H9 (cell line): Measurements from ENCODE around the gene RPL23. TPM values are rescaled to one million over a fixed set of nuclear protein-coding genes. Genes with fewer than 3 reads are reported as not detected.
A peak's percentile ranks its signal among the peaks of the same experiment; 100 is the strongest.

Experiments used
- DNase-seq: peaks from one replicate; pipeline ENCODE4 v3.0.0-alpha.2; 2017
- H2AFZ ChIP-seq: one replicate; pipeline ENCODE4 v1.6.1; 2013; ENCODE audit warnings: mild to moderate bottlenecking, low read length, control low read depth, moderate library complexity
- H2AK5ac ChIP-seq: 2 replicates; pipeline ENCODE4 v1.6.1; 2013; ENCODE audit warnings: low read length, control low read depth, mixed read lengths; ENCODE audit not compliant: insufficient read length
- H2BK120ac ChIP-seq: one replicate; pipeline ENCODE4 v1.6.1; 2013; ENCODE audit warnings: low read depth, mild to moderate bottlenecking, low read length, control low read depth, inconsistent platforms; ENCODE audit not compliant: poor library complexity, severe bottlenecking
- H2BK12ac ChIP-seq: 2 replicates; pipeline ENCODE4 v1.6.1; 2013; ENCODE audit warnings: low read length, control low read depth, mixed read lengths, low read depth; ENCODE audit not compliant: insufficient read length
- H2BK15ac ChIP-seq: 2 replicates; pipeline ENCODE4 v1.6.1; 2013; ENCODE audit warnings: low read depth, low read length, control low read depth
- H2BK20ac ChIP-seq: one replicate; pipeline ENCODE4 v1.6.1; 2013; ENCODE audit warnings: low read depth, mild to moderate bottlenecking, low read length, control low read depth, inconsistent platforms; ENCODE audit not compliant: poor library complexity, severe bottlenecking
- H2BK5ac ChIP-seq: 2 replicates; pipeline ENCODE4 v1.6.1; 2013; ENCODE audit warnings: low read length, control low read depth, mixed read lengths; ENCODE audit not compliant: insufficient read length
- H3K14ac ChIP-seq: 2 replicates; pipeline ENCODE4 v1.6.1; 2013; ENCODE audit warnings: low read length, control low read depth; ENCODE audit not compliant: insufficient read depth
- H3K18ac ChIP-seq: 2 replicates; pipeline ENCODE4 v1.6.1; 2013; ENCODE audit warnings: low read depth, mild to moderate bottlenecking, mixed read lengths, low read length, control low read depth; ENCODE audit not compliant: insufficient read length
- H3K23ac ChIP-seq: 2 replicates; pipeline ENCODE4 v1.6.1; 2013; ENCODE audit warnings: low read length, control low read depth, mixed read lengths, low read depth; ENCODE audit not compliant: insufficient read length
- H3K23me2 ChIP-seq: 2 replicates; pipeline ENCODE4 v1.6.1; 2013; ENCODE audit warnings: low read depth, mild to moderate bottlenecking, mixed read lengths, low read length, control low read depth; ENCODE audit not compliant: insufficient read length, poor library complexity, severe bottlenecking
- H3K27ac ChIP-seq: 2 replicates; pipeline ENCODE4 v1.5.1; 2013; ENCODE audit warnings: low read length, control low read depth, mixed read lengths, low read depth; ENCODE audit not compliant: insufficient read length
- H3K27me3 ChIP-seq: 2 replicates; pipeline ENCODE4 v1.6.1; 2013; ENCODE audit warnings: low read length, control low read depth, inconsistent platforms; ENCODE audit not compliant: insufficient read depth
- H3K4ac ChIP-seq: 2 replicates; pipeline ENCODE4 v1.6.1; 2013; ENCODE audit warnings: low read depth, mild to moderate bottlenecking, control low read depth, inconsistent platforms, low read length, moderate library complexity
- H3K4me1 ChIP-seq: 2 replicates; pipeline ENCODE4 v1.6.1; 2013; ENCODE audit warnings: low read length, control low read depth, inconsistent platforms; ENCODE audit not compliant: insufficient read depth
- H3K4me2 ChIP-seq: 2 replicates; pipeline ENCODE4 v1.6.1; 2013; ENCODE audit warnings: low read length, control low read depth, mixed read lengths; ENCODE audit not compliant: insufficient read length, insufficient read depth
- H3K56ac ChIP-seq: 2 replicates; pipeline ENCODE4 v1.6.1; 2013; ENCODE audit warnings: low read depth, mild to moderate bottlenecking, mixed read lengths, low read length, control low read depth; ENCODE audit not compliant: insufficient read length
- H3K79me1 ChIP-seq: 2 replicates; pipeline ENCODE4 v1.6.1; 2013; ENCODE audit warnings: low read depth, mild to moderate bottlenecking, moderate library complexity, low read length, control low read depth, inconsistent platforms; ENCODE audit not compliant: insufficient read depth, poor library complexity, severe bottlenecking
- H3K79me2 ChIP-seq: 2 replicates; pipeline ENCODE4 v1.6.1; 2013; ENCODE audit warnings: low read length, control low read depth, inconsistent platforms; ENCODE audit not compliant: insufficient read depth
- H3K9ac ChIP-seq: 2 replicates; pipeline ENCODE4 v1.6.1; 2013; ENCODE audit warnings: low read length, control low read depth, mixed read lengths; ENCODE audit not compliant: insufficient read length; ENCODE audit errors: extremely low read depth
- H3K9me3 ChIP-seq: one replicate; pipeline ENCODE4 v1.6.1; 2013; ENCODE audit warnings: low read depth, low read length, inconsistent platforms; ENCODE audit not compliant: control insufficient read depth
- H3T11ph ChIP-seq: one replicate; pipeline ENCODE4 v1.6.1; 2013; ENCODE audit warnings: mild to moderate bottlenecking, low read length, control low read depth, inconsistent platforms
- H4K20me1 ChIP-seq: one replicate; pipeline ENCODE4 v1.6.1; 2013; ENCODE audit not compliant: control insufficient read depth, insufficient read length, insufficient read depth
- H4K5ac ChIP-seq: 2 replicates; pipeline ENCODE4 v1.6.1; 2013; ENCODE audit warnings: low read depth, mild to moderate bottlenecking, mixed read lengths, low read length, control low read depth; ENCODE audit not compliant: insufficient read length
- H4K8ac ChIP-seq: replicated peaks from 2 replicates; pipeline ENCODE4 v1.6.1; 2013; ENCODE audit warnings: low read length, control low read depth, mixed read lengths, low read depth; ENCODE audit not compliant: insufficient read length
- H4K91ac ChIP-seq: 2 replicates; pipeline ENCODE4 v1.6.1; 2013; ENCODE audit warnings: low read depth, mild to moderate bottlenecking, moderate library complexity, mixed read lengths, low read length, control low read depth; ENCODE audit not compliant: insufficient read length
- H3K27ac Mint-ChIP-seq, 3 experiments: 2 replicates in 2 of 3; 3 replicates in 1 of 3; pipeline ENCODE4 v1.8.0; 2020 to 2021; ENCODE audit warnings: mixed read lengths in 3 of 3, mild to moderate bottlenecking in 1 of 3, moderate library complexity in 1 of 3
- H3K27me3 Mint-ChIP-seq: 2 replicates; pipeline ENCODE4 v1.8.0; 2021; ENCODE audit warnings: low read depth, mild to moderate bottlenecking, moderate library complexity, mixed read lengths
- H3K36me3 Mint-ChIP-seq, 3 experiments: 2 replicates in 2 of 3; 3 replicates in 1 of 3; pipeline ENCODE4 v1.8.0; 2020 to 2021; ENCODE audit warnings: low read depth in 3 of 3, mixed read lengths in 3 of 3; ENCODE audit not compliant: insufficient read depth in 1 of 3
- H3K4me1 Mint-ChIP-seq, 2 experiments: 2 replicates each; pipeline ENCODE4 v1.8.0; 2020; ENCODE audit warnings: mixed read lengths in 2 of 2
- H3K4me3 Mint-ChIP-seq, 2 experiments: 2 replicates in 1 of 2; 3 replicates in 1 of 2; pipeline ENCODE4 v1.8.0; 2020 to 2021; ENCODE audit warnings: mild to moderate bottlenecking in 2 of 2, mixed read lengths in 2 of 2, moderate library complexity in 1 of 2
- H3K9me3 Mint-ChIP-seq, 2 experiments: 2 replicates in 1 of 2; 3 replicates in 1 of 2; pipeline ENCODE4 v1.8.0; 2020; ENCODE audit warnings: mild to moderate bottlenecking in 2 of 2, mixed read lengths in 2 of 2, moderate library complexity in 1 of 2
- CTCF ChIP-seq: fragments of 200-600 bp; sonication (generic); conservative IDR thresholded peaks from 3 replicates; pipeline ENCODE4 v1.8.0; 2021; ENCODE audit warnings: antibody characterized with exemption, mild to moderate bottlenecking
- whole genome bisulfite sequencing: extraction: QIAGEN DNeasy Blood & Tissue Kit; methylation state at CpG from one replicate; pipeline ENCODE4 v1.1.7; 2013; ENCODE audit warnings: missing lambda C conversion rate, low lambda C conversion rate, mixed read lengths; ENCODE audit not compliant: insufficient read length; ENCODE audit errors: extremely low coverage; 5-methylcytosine and 5-hydroxymethylcytosine counted together
- total RNA-seq: library from RNA; stranded (reverse); gene quantifications from 2 replicates; pipeline ENCODE4 v1.2.1, GENCODE V29; 2021

RPL23 gene
- total RNA-seq, 1 experiment from 2014 or later: 2,084 TPM

GRCh38 chr17:38900978-38901656 is 47.6 kb upstream of the RPL23 start:
- Histone ChIP-seq H4K8ac (no peak overlapping the region), H3K9ac (no peak overlapping the region), H2BK12ac (no peak overlapping the region), H4K20me1 (no peaks in the 10 kb centered on the region), H3K23ac (no peak overlapping the region), H3K4me2 (no peak overlapping the region), H2BK20ac (no peak overlapping the region), H2BK120ac (no peak overlapping the region), H3K4ac (no peak overlapping the region), H3K18ac (no peak overlapping the region), H3K4me1 (no peaks in the 10 kb centered on the region), H3K79me1 (no peaks in the 10 kb centered on the region), H3K27me3 (no peaks in the 10 kb centered on the region), H2BK5ac (no peak overlapping the region), H3K27ac (no peak overlapping the region), H3K56ac (no peak overlapping the region), H3K79me2 (no peaks in the 10 kb centered on the region), H4K5ac (no peak overlapping the region), H2AK5ac (no peak overlapping the region), H3K23me2 (no peaks in the 10 kb centered on the region), H3T11ph (no peak overlapping the region), H3K14ac (no peak overlapping the region), H2AFZ (no peak overlapping the region), H2BK15ac (no peak overlapping the region), H3K9me3 (no peaks in the 10 kb centered on the region), H4K91ac (no peak overlapping the region)
- H3K36me3 Mint-ChIP-seq: peaks cover 10 to 53% (median 48%) of the 10 kb centered on the region in 3 experiments; a peak in 6 of 7 replicates
- no peaks in the 10 kb centered on the region for H3K27me3 Mint-ChIP-seq
- WGBS: no CpG with 5 or more reads among the region's 10 CpGs
- DNase-seq: no peak
- H3K4me1 Mint-ChIP-seq: peaks cover 13 to 24% of the 10 kb centered on the region in 2 experiments
- H3K4me3 Mint-ChIP-seq: 0 out of 5 replicates have a peak overlapping the region, but pooled peaks of 1 of the 2 experiments have one; percentile 46
- no peak for TF ChIP-seq CTCF
- peak overlapping the region; percentile 39 to 96 (median 84); a peak in 5 of 7 replicates for H3K27ac Mint-ChIP-seq
- no peaks in the 10 kb centered on the region for H3K9me3 Mint-ChIP-seq
